GM12892 (cell line): ENCODE measurements around the gene DRD4.

Experiments
- POLR2A ChIP-seq: IDR thresholded peaks from 2 replicates; pipeline ENCODE4 v1.6.1; 2011; ENCODE audit warnings: low read depth, low read length, control low read depth
- POLR2AphosphoS5 ChIP-seq: IDR thresholded peaks from 2 replicates; pipeline ENCODE4 v1.6.1; 2011; ENCODE audit warnings: low read depth, low read length, control low read depth
- TAF1 ChIP-seq: IDR thresholded peaks from 2 replicates; pipeline ENCODE4 v1.6.1; 2011; ENCODE audit warnings: low read depth, mild to moderate bottlenecking, control low read depth, low read length, borderline replicate concordance

DNA sequence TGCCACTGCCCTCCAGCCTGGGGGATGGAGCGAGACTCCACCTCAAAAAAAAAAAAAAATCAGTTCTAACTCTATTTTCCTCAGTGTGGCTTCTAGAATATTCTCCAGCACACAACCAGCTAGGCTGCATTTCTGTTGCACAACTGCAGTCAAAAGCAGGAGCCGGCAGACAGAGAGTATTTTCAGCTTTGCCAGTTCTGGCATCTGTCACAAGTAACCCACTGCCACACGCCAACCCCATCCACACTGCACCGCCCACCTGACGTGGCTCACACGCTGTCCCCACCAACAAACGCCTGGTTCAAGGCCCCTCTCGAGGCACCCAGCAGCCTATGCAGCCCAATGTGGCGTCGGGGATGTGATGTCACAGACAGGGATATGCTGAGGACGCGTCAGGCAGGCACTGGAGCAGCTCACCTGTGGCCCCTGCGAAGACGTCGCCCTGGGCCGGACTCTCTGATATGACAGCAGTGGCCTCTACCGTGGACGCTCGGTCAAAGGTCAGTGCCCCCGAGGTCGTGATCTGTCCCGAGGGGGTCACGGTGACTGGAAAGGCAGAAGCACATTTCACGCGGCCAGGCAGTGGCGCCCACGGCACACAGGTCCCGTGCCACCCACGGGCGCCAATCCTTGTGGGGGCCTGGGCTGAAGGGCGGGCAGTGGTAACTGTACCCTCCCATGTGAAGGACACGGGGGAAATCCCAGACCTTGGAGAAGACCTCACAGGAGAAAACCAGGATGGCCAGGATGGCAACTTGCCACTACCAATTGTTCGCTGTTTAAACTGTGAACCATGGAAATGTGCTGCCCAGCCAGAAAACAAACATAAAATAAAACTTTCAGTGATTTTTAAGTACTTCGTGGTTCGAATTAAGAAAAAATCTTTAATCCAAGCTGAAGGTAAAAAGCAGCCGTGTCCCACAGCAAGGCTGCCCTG is 42.5 kb downstream of the DRD4 start:
- TF ChIP-seq POLR2A (no peak), POLR2AphosphoS5 (no peak), TAF1 (no peak)
